ENCODE measurements around the gene OR2T27.
"Not testable (repeated sequence)": the region's sequence is repeated elsewhere in the genome, so short reads cannot be mapped to it uniquely, and the experiment has no call there.

Gene OR2T27

GRCh38 chr1:248670003-248670402 lies 14.7 kb upstream of the OR2T27 start:
- in situ Hi-C loops (cut with MboI; ENCODE audit: low pct_unique_long_range_greater_than_20kb, low sequenced_read_pairs, unreplicated experiment): no loop called here
- no peak for TF ChIP-seq CTCF (IDR thresholded peaks at IDR 0.05; ENCODE audit: extremely low read depth, insufficient read depth, missing control alignments)
- no peak for DNase-seq (ENCODE audit: low spot score)

- DNase-seq (ENCODE audit: low spot score); in situ Hi-C loops (cut with MboI; ENCODE audit: low pct_unique_long_range_greater_than_20kb, low sequenced_read_pairs, unreplicated experiment): not testable (repeated sequence)
These were observed 8.4 kb upstream of the OR2T27 start for GRCh38 chr1:248663453-248664328.

- DNase-seq (ENCODE audit: low spot score); in situ Hi-C loops (cut with MboI; ENCODE audit: low pct_unique_long_range_greater_than_20kb, low sequenced_read_pairs, unreplicated experiment): not testable (repeated sequence)
These were observed 1.5 kb upstream of the OR2T27 start for GRCh38 chr1:248656797-248657196.

- DNase-seq (ENCODE audit: low spot score); in situ Hi-C loops (cut with MboI; ENCODE audit: low pct_unique_long_range_greater_than_20kb, low sequenced_read_pairs, unreplicated experiment): not testable (repeated sequence)
These were observed 6.4 kb downstream of the OR2T27 start for GRCh38 chr1:248648770-248649536.

GRCh38 chr1:248645178-248645577 lies 10.2 kb downstream of the OR2T27 start, which contains the start of gene OR2T35:
Gene OR2T35 (minus strand): TSS chr1:248645278. CDS start chr1:248639258, 6,020 bp downstream.
- in situ Hi-C loops (cut with MboI; ENCODE audit: low pct_unique_long_range_greater_than_20kb, low sequenced_read_pairs, unreplicated experiment); DNase-seq (ENCODE audit: low spot score): not testable (repeated sequence)

GRCh38 chr1:248642971-248643651 lies 12.2 kb downstream of the OR2T27 start:
- in situ Hi-C loops (cut with MboI; ENCODE audit: low pct_unique_long_range_greater_than_20kb, low sequenced_read_pairs, unreplicated experiment); DNase-seq (ENCODE audit: low spot score): not testable (repeated sequence)

GRCh38 chr1:248641583-248641982 lies 13.7 kb downstream of the OR2T27 start:
- DNase-seq (ENCODE audit: low spot score); in situ Hi-C loops (cut with MboI; ENCODE audit: low pct_unique_long_range_greater_than_20kb, low sequenced_read_pairs, unreplicated experiment): not testable (repeated sequence)

- in situ Hi-C loops (cut with MboI; ENCODE audit: low pct_unique_long_range_greater_than_20kb, low sequenced_read_pairs, unreplicated experiment); DNase-seq (ENCODE audit: low spot score): not testable (repeated sequence)
These were observed 14.4 kb downstream of the OR2T27 start for GRCh38 chr1:248640906-248641305.

- in situ Hi-C loops (cut with MboI; ENCODE audit: low pct_unique_long_range_greater_than_20kb, low sequenced_read_pairs, unreplicated experiment): not testable (repeated sequence)
These were observed 15.7 kb downstream of the OR2T27 start for GRCh38 chr1:248639652-248640051.

GRCh38 chr1:248636612-248637011 lies 18.7 kb downstream of the OR2T27 start:
- DNase-seq (ENCODE audit: low spot score); in situ Hi-C loops (cut with MboI; ENCODE audit: low pct_unique_long_range_greater_than_20kb, low sequenced_read_pairs, unreplicated experiment): not testable (repeated sequence)

More at GRCh38 chr1:248639652-248640051, 15.7 kb downstream of the OR2T27 start:
- DNase-seq (ENCODE audit: low spot score): not testable (repeated sequence)

- in situ Hi-C loops (cut with MboI; ENCODE audit: low pct_unique_long_range_greater_than_20kb, low sequenced_read_pairs, unreplicated experiment); DNase-seq (ENCODE audit: low spot score): not testable (repeated sequence)
These were observed 20.3 kb downstream of the OR2T27 start, which contains the start of gene OR2T11 for GRCh38 chr1:248634991-248635390. Gene OR2T11 (minus strand): TSS chr1:248635091. CDS start chr1:248627128, 7,963 bp downstream.
